Measurements from ENCODE around the gene AVPI1. TPM values are rescaled to one million over a fixed set of nuclear protein-coding genes. Genes with fewer than 3 reads are reported as not detected.

AVPI1 gene
- total and polyA plus RNA-seq, 2 donors (not counting 3 experiments of a cell fraction or from before 2014, with no cell fraction given) = 2.4 to 3.7 TPM

DNA sequence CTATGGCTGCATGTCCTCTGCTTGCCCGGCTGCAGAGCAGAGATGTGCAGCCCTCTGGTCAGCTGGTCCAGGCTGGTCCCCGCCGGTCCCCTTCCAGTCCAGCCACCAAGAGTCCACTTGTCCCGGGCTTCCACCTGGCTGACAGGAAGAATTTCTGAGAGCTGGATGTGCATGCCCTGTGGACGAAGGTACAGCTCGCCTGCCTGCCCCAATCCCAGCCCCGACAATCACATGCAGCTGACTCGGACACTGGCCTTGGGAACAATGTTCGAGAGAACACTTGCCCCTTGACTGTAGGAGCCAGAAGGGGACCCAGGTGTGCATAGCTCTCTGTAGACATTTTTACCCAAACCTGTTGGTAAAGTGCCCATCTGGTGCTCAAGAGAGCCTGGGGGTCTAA is 11.8 kb downstream of the AVPI1 start:
- no peak overlapping the region for H3K4me2 ChIP-seq (ENCODE audit: insufficient read depth, low read length)
- H4K20me1 ChIP-seq (replicated peaks; ENCODE audit: control insufficient read depth, extremely low read depth, insufficient read depth, low read length) = no peaks in the 10 kb centered on the region
- peaks cover 3 to 33% of the 10 kb centered on the region in 2 experiments for H3K36me3 ChIP-seq (ENCODE audit: control insufficient read depth in 2 of 2, extremely low read depth in 1 of 2, insufficient read depth in 2 of 2, low read length in 2 of 2)
- H3K9me1 ChIP-seq (replicated peaks; ENCODE audit: control insufficient read depth, extremely low read depth, insufficient read depth, low read length) = no peaks in the 10 kb centered on the region
- H3K4me3 ChIP-seq (replicated peaks in 1 of 3; ENCODE audit: insufficient read depth in 1 of 3, low read depth in 1 of 3, low read length in 3 of 3) = no peak overlapping the region
- H3K4me1 ChIP-seq (ENCODE audit: control insufficient read depth, extremely low read depth, insufficient read depth, low read length) = peaks cover 3% of the 10 kb centered on the region
- dilution Hi-C loops (cut with MboI; ENCODE audit: extremely low pct_ligation_motif_present, low sequenced_read_pairs) = no loop called here
- BruUV-seq (replicated peaks) = no TSS peak
- H3K79me2 ChIP-seq (ENCODE audit: control insufficient read depth, insufficient read depth, low read length) = no peaks in the 10 kb centered on the region
- H3K27ac ChIP-seq (ENCODE audit: insufficient read depth, low read depth, low read length) = no peak overlapping the region
- no peak overlapping the region for H2AFZ ChIP-seq (ENCODE audit: low read depth, low read length)
- FAIRE-seq (no peak), DNase-seq (ENCODE audit: low read depth, low spot score) (no peak)
- no peaks in the 10 kb centered on the region for H3K27me3 ChIP-seq (ENCODE audit: control insufficient read depth in 2 of 2, insufficient read depth in 2 of 2, low read length in 2 of 2)
- no peak for TF ChIP-seq GATA2 (IDR thresholded peaks at IDR 0.05; ENCODE audit: insufficient read depth, insufficient read length, low read depth, low read length)
- TF ChIP-seq EZH2 (IDR thresholded peaks at IDR 0.05; ENCODE audit: borderline replicate concordance, low read depth, low read length, severe bottlenecking) = no peak
- no peak for TF ChIP-seq POLR2AphosphoS5 (IDR thresholded peaks at IDR 0.05; ENCODE audit: insufficient read depth, low read depth, low read length)
- TF ChIP-seq, protein P1, sequence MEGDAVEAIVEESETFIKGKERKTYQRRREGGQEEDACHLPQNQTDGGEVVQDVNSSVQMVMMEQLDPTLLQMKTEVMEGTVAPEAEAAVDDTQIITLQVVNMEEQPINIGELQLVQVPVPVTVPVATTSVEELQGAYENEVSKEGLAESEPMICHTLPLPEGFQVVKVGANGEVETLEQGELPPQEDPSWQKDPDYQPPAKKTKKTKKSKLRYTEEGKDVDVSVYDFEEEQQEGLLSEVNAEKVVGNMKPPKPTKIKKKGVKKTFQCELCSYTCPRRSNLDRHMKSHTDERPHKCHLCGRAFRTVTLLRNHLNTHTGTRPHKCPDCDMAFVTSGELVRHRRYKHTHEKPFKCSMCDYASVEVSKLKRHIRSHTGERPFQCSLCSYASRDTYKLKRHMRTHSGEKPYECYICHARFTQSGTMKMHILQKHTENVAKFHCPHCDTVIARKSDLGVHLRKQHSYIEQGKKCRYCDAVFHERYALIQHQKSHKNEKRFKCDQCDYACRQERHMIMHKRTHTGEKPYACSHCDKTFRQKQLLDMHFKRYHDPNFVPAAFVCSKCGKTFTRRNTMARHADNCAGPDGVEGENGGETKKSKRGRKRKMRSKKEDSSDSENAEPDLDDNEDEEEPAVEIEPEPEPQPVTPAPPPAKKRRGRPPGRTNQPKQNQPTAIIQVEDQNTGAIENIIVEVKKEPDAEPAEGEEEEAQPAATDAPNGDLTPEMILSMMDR (IDR thresholded peaks at IDR 0.05; ENCODE audit: extremely low read depth in 1 of 2, insufficient read depth in 1 of 2, low read depth in 1 of 2, low read length in 2 of 2) = no peak
- TF ChIP-seq, protein P2, sequence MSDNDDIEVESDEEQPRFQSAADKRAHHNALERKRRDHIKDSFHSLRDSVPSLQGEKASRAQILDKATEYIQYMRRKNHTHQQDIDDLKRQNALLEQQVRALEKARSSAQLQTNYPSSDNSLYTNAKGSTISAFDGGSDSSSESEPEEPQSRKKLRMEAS (IDR thresholded peaks at IDR 0.05; ENCODE audit: insufficient read depth, insufficient read length) = no peak
- TF ChIP-seq MYC (IDR thresholded peaks at IDR 0.05; ENCODE audit: low read depth, low read length) = no peak
- TF ChIP-seq JUN (IDR thresholded peaks at IDR 0.05; ENCODE audit: borderline replicate concordance, insufficient read depth, insufficient read length, low read depth) = no peak
- CTCF ChIA-PET = interaction anchor here (1.2 to 6.1 kb wide), 5 partner anchors 9 to 34 kb away, joined by 3 to 98 read pairs (median 7); no protein-coding TSS in a partner anchor
- no peak overlapping the region for H3K9ac ChIP-seq (replicated peaks; ENCODE audit: extremely low read depth, insufficient read depth, low read length)
- POLR2A ChIA-PET = interaction anchor here (2.2 kb wide), 1 partner anchor 12 kb away, joined by 6 read pairs; the partner anchor contains the start of gene AVPI1
- no peaks in the 10 kb centered on the region for H3K9me3 ChIP-seq (replicated peaks; ENCODE audit: control insufficient read depth, insufficient read depth, low read length)
- intact Hi-C loops (cut with micrococcal nuclease) = no loop called here

Measured in endothelial cell of umbilical vein (primary cell).